Colonic mucosa (tissue), 4 donors: ENCODE data around the gene PLA2G4D. TPM values are rescaled to one million over a fixed set of nuclear protein-coding genes. Genes with fewer than 3 reads are reported as not detected.

Experiments
- DNase-seq: peaks from one replicate; pipeline ENCODE4 v3.0.0-alpha.2; 2020
- H3K27ac ChIP-seq: fragments of 200-600 bp; one replicate; pipeline ENCODE4 v1.8.0; 2021
- H3K27me3 ChIP-seq: fragments of 200-600 bp; one replicate; pipeline ENCODE4 v1.8.0; 2021
- H3K36me3 ChIP-seq: fragments of 200-600 bp; one replicate; pipeline ENCODE4 v1.8.0; 2021
- H3K4me1 ChIP-seq: fragments of 200-600 bp; one replicate; pipeline ENCODE4 v1.8.0; 2021; ENCODE audit warnings: mild to moderate bottlenecking
- H3K4me3 ChIP-seq: fragments of 200-600 bp; one replicate; pipeline ENCODE4 v1.8.0; 2021
- H3K9ac ChIP-seq, 2 donors: one replicate each; pipeline ENCODE4 v1.7.0; 2013; ENCODE audit warnings: control low read depth in 2 of 2, low read depth in 2 of 2, low read length in 2 of 2
- H3K9me3 ChIP-seq: fragments of 200-600 bp; one replicate; pipeline ENCODE4 v1.8.0; 2021
- CTCF ChIP-seq: fragments of 200-600 bp; IDR thresholded peaks from one replicate; pipeline ENCODE4 v1.8.0; 2022; ENCODE audit warnings: antibody characterized with exemption, mild to moderate bottlenecking
- intact Hi-C: fragments of 100-400 bp; cut with DNase I; formaldehyde crosslinking; loops from one replicate; pipeline ENCODE4 v1.14.1; 2022
- total RNA-seq, 2 donors: library from RNA; stranded (reverse); fragmentation: NEBNext Ultra II Directional in 1 of 2; extraction: Animal tissue kit (Norgen Biotek cat#: 25700) in 1 of 2; gene quantifications; one replicate each; pipeline ENCODE4 v1.2.1, GENCODE V29; 2021
- donor health status: healthy.
- donor health status: DM: no; HTN: no; CAD: no.
- donor health status: DM: no; HTN: no; CAD: no.

The PLA2G4D gene
- total RNA-seq, 2 donors from 2014 or later: 0.24 to 0.27 TPM

- Histone ChIP-seq H3K9ac (no peak overlapping the region), H3K27ac (no peak overlapping the region), H3K4me1 (no peaks in the 10 kb centered on the region), H3K4me3 (no peak overlapping the region), H3K27me3 (no peaks in the 10 kb centered on the region), H3K9me3 (no peaks in the 10 kb centered on the region), H3K36me3 (no peaks in the 10 kb centered on the region)
- DNase-seq: no peak
- no peak for TF ChIP-seq CTCF
- intact Hi-C loops: no loop called here
These were observed 43.7 kb downstream of the PLA2G4D start for GRCh38 chr15:42050484-42051255.

- no peaks in the 10 kb centered on the region for H3K36me3 ChIP-seq
- H3K9ac ChIP-seq: no peak overlapping the region
- H3K4me1 ChIP-seq: no peaks in the 10 kb centered on the region
- no peaks in the 10 kb centered on the region for H3K27me3 ChIP-seq
- no peak for TF ChIP-seq CTCF
- DNase-seq: no peak
- no peak overlapping the region for H3K27ac ChIP-seq
- intact Hi-C loops: no loop called here
- H3K4me3 ChIP-seq: no peak overlapping the region
- H3K9me3 ChIP-seq: no peaks in the 10 kb centered on the region
These were observed 45.6 kb downstream of the PLA2G4D start for GRCh38 chr15:42048821-42049200.

- Histone ChIP-seq H3K4me1 (no peaks in the 10 kb centered on the region), H3K4me3 (no peak overlapping the region), H3K27ac (no peak overlapping the region), H3K27me3 (no peaks in the 10 kb centered on the region), H3K36me3 (no peaks in the 10 kb centered on the region), H3K9me3 (no peaks in the 10 kb centered on the region), H3K9ac (no peak overlapping the region)
- no peak for DNase-seq
- intact Hi-C loops: no loop called here
- no peak for TF ChIP-seq CTCF
These were observed 46.1 kb downstream of the PLA2G4D start for GRCh38 chr15:42048080-42048820.

- DNase-seq: no peak
- no peak for TF ChIP-seq CTCF
- Histone ChIP-seq H3K27ac (no peak overlapping the region), H3K9ac (no peak overlapping the region), H3K36me3 (no peaks in the 10 kb centered on the region), H3K4me1 (no peaks in the 10 kb centered on the region), H3K9me3 (no peaks in the 10 kb centered on the region), H3K27me3 (no peaks in the 10 kb centered on the region), H3K4me3 (no peak overlapping the region)
- intact Hi-C loops: no loop called here
These were observed 47.8 kb downstream of the PLA2G4D start for GRCh38 chr15:42046597-42046996.

- DNase-seq: no peak
- Histone ChIP-seq H3K27ac (no peak overlapping the region), H3K36me3 (no peaks in the 10 kb centered on the region), H3K9me3 (no peaks in the 10 kb centered on the region), H3K4me1 (no peaks in the 10 kb centered on the region), H3K27me3 (no peaks in the 10 kb centered on the region), H3K9ac (no peak overlapping the region), H3K4me3 (no peak overlapping the region)
- TF ChIP-seq CTCF: no peak
- intact Hi-C loops: no loop called here
These were observed 49.1 kb downstream of the PLA2G4D start for GRCh38 chr15:42045211-42045615.
